ENCODE data around the gene TRAT1.
A peak's percentile ranks its signal among the peaks of the same experiment; 100 is the strongest.

The TRAT1 gene

DNA sequence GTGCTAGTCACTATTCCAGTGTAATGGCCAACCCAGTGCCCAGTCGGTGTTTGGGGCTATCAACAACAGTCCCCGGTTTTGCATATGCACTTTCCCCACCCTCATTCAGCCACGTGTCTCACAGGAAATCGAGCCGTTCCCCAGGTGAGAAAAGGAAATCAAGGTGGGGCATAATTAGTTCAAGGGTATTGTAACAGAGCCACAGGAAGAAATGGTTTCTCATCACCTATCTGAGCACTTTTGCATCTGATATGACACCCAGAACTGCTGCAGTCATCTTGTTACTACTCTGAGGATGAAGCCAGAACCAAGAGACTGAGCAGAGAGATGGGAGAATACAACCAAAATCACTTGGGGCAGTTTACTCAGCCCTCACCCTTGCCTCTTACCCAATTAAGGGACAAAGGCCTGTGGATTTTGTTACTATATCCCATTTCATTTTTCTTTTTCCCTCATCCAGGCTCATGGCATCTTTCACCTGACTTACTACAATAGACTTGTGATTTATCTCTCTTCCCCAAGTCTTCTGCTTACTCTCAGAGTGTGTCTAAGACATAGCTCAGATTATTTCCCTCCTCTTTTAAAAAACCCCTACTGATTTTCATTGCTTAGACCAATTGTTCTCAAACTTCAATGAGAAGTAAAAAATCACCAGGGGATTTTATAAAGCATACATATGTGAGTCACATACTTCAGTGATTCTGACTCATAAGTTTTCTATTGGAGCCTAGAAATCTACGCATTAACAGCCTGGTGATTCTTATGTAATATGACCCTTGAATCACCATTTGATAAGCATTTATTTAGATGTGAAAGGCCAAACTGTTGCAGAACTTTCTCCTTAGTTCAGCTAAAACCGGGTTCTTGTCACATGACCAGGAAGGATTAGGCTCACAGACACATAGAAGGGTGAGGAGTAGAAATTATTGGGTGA, 40.5 kb downstream of the TRAT1 start:
- peak overlapping the region; percentile 60 for H3K27ac ChIP-seq
- DNase-seq, result peak; percentile 14
- TF ChIP-seq, protein P1, sequence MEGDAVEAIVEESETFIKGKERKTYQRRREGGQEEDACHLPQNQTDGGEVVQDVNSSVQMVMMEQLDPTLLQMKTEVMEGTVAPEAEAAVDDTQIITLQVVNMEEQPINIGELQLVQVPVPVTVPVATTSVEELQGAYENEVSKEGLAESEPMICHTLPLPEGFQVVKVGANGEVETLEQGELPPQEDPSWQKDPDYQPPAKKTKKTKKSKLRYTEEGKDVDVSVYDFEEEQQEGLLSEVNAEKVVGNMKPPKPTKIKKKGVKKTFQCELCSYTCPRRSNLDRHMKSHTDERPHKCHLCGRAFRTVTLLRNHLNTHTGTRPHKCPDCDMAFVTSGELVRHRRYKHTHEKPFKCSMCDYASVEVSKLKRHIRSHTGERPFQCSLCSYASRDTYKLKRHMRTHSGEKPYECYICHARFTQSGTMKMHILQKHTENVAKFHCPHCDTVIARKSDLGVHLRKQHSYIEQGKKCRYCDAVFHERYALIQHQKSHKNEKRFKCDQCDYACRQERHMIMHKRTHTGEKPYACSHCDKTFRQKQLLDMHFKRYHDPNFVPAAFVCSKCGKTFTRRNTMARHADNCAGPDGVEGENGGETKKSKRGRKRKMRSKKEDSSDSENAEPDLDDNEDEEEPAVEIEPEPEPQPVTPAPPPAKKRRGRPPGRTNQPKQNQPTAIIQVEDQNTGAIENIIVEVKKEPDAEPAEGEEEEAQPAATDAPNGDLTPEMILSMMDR (IDR thresholded peaks at IDR 0.05; ENCODE audit: low read depth, low read length, missing control alignments), result no peak
- H3K36me3 ChIP-seq (replicated peaks), result no peaks in the 10 kb centered on the region
- in situ Hi-C loops (cut with HindIII; ENCODE audit: low pct_ligation_motif_present, low sequenced_read_pairs), result no loop called here
- H3K27me3 ChIP-seq (replicated peaks), result no peaks in the 10 kb centered on the region
- no peak overlapping the region for H3K4me3 ChIP-seq (ENCODE audit: low read depth, low read length)

DNA sequence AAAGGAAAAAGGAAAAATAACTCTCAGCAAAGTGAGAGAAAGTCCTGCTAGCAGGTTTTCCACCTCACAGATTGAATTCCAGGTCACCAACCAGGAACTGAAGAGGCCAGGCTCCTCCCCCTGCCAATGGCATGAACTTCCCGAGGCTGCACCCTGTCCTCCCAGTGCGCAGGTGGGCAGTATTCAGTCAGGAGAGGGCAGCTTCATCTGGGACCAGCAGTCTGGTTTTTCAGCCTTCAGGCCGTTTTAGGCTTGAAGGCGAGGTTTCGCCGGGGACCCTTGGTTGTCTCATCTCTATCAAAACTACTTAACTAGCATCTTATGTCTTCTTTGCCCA, 41.2 kb downstream of the TRAT1 start:
- Histone ChIP-seq H3K27ac (no peak overlapping the region), H3K27me3 (replicated peaks) (no peaks in the 10 kb centered on the region), H3K36me3 (replicated peaks) (no peaks in the 10 kb centered on the region), H3K4me3 (ENCODE audit: low read depth, low read length) (no peak overlapping the region)
- in situ Hi-C loops (cut with HindIII; ENCODE audit: low pct_ligation_motif_present, low sequenced_read_pairs), result no loop called here
- no peak for DNase-seq
- TF ChIP-seq, protein P1 (IDR thresholded peaks at IDR 0.05; ENCODE audit: low read depth, low read length, missing control alignments), result no peak

DNA sequence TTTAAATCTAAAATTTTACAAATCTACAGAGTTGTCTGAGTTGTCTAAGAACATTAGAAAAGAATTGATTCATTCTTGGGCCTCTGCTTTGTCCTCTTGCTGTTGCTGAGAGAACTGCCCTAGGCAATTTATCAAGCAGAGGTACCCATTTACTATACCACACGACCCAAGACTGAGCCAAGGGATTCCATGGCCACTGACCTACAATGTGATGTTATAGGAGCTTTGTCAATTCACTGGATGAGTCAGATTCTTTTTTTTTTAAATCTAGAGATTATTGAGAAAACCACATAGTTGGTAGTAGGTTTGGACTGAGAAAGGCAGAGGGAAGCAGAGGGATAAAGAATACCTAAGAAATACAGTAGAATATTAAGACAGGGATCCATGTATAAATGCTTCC, 55.3 kb downstream of the TRAT1 start:
- in situ Hi-C loops (cut with HindIII; ENCODE audit: low pct_ligation_motif_present, low sequenced_read_pairs), result no loop called here
- no peak for DNase-seq
- Histone ChIP-seq H3K27ac (no peak overlapping the region), H3K4me3 (ENCODE audit: low read depth, low read length) (no peak overlapping the region), H3K36me3 (replicated peaks) (no peaks in the 10 kb centered on the region), H3K27me3 (replicated peaks) (no peaks in the 10 kb centered on the region)
- TF ChIP-seq, protein P1 (IDR thresholded peaks at IDR 0.05; ENCODE audit: low read depth, low read length, missing control alignments), result no peak

DNA sequence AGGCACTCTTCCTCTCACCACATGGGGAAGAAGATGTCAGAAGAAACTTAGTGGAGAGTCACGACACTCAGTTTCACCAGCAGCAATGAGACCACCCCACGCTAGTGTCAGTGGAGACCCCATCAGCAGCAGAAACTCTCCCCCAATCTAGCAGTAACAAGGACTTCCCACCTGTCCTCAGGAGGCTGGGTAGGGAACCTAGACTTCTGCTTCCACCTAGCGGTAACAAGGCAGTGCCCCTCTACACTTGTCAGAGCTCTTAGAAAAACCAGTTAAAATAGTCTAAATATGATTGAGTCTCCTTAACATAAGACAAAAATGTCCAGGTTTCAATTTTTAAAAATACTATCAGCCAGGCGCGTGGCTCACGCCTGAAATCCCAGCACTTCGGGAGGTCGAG, 57.3 kb downstream of the TRAT1 start:
- TF ChIP-seq, protein P1 (IDR thresholded peaks at IDR 0.05; ENCODE audit: low read depth, low read length, missing control alignments), result no peak
- no peak overlapping the region for H3K27ac ChIP-seq
- no peak for DNase-seq
- in situ Hi-C loops (cut with HindIII; ENCODE audit: low pct_ligation_motif_present, low sequenced_read_pairs), result no loop called here
- no peaks in the 10 kb centered on the region for H3K27me3 ChIP-seq (replicated peaks)
- H3K36me3 ChIP-seq (replicated peaks), result no peaks in the 10 kb centered on the region
- H3K4me3 ChIP-seq (ENCODE audit: low read depth, low read length), result no peak overlapping the region

DNA sequence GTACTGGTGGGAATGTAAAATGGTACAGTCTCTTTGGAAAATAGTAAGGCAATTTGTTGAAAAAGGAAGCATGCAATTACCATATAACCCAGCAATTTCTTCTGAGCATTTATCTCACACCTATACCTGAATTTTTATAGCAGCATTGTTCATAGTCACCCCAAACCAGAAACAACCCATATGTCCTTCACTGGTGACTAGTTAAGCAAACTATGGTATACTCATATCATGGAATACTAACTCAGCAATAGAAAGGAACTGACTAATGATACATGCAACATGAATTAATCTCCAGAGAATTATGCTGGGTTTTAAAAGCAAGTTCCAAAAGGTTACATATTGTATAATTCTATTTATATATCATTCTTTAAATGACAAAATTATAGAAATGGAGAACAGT, 60.2 kb downstream of the TRAT1 start:
- DNase-seq, result no peak
- TF ChIP-seq, protein P1 (IDR thresholded peaks at IDR 0.05; ENCODE audit: low read depth, low read length, missing control alignments), result no peak
- in situ Hi-C loops (cut with HindIII; ENCODE audit: low pct_ligation_motif_present, low sequenced_read_pairs), result no loop called here
- H3K27ac ChIP-seq, result no peak overlapping the region
- no peaks in the 10 kb centered on the region for H3K27me3 ChIP-seq (replicated peaks)
- no peak overlapping the region for H3K4me3 ChIP-seq (ENCODE audit: low read depth, low read length)
- no peaks in the 10 kb centered on the region for H3K36me3 ChIP-seq (replicated peaks)

DNA sequence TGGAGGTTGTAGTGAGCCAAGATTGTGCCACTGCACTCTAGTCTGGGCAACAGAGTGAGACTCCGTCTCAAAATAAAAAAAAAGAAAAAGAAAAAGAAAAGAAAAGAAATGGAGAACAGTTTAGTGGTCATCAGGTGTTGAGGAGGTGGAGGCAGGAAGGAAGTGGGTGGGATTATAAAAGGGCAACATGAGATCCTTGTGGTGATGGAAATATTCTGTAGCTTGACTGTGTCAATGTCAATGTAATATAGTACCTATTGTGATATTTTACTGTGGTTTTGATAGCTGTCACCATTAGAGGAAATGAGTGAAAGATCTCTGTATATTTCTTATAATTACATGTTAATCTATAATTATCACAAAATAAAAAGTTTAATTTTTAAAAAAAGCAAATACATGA, 60.8 kb downstream of the TRAT1 start:
- TF ChIP-seq, protein P1 (IDR thresholded peaks at IDR 0.05; ENCODE audit: low read depth, low read length, missing control alignments), result no peak
- Histone ChIP-seq H3K27me3 (replicated peaks) (no peaks in the 10 kb centered on the region), H3K36me3 (replicated peaks) (no peaks in the 10 kb centered on the region), H3K4me3 (ENCODE audit: low read depth, low read length) (no peak overlapping the region), H3K27ac (no peak overlapping the region)
- DNase-seq, result no peak
- in situ Hi-C loops (cut with HindIII; ENCODE audit: low pct_ligation_motif_present, low sequenced_read_pairs), result no loop called here
